OCI-M2 (cell line): ENCODE results near the gene ENSA.
"Not testable (repeated sequence)": the region's sequence is repeated elsewhere in the genome, so short reads cannot be mapped to it uniquely, and the experiment has no call there.

ENCODE experiments used
- DNase-seq: peaks from one replicate; lab custom pipeline; 2025; ENCODE audit not compliant: unreplicated experiment; lab: John Stamatoyannopoulos, UW

Gene ENSA

GRCh38 chr1:150581962-150582361 lies 47.5 kb downstream of the ENSA start:
- DNase-seq: not testable (repeated sequence)

DNA sequence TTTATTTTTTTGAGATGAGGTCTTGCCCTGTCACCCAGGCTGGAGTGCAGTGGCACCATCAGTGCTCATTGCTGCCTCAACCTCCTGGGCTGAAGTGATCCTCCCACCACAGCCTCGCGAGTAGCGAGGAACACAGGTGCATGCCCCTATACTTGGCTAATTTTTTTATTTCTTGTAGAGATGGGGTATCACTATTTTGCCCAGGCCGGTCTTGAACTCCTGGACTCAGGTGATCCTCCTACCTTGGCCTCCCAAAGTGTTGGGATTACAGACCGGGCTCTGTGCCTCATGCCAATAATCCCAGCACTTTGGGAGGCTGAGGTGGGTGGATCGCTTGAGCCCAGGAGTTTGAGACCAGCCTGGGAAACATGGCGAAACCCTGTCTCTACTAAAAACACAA lies 48.0 kb downstream of the ENSA start:
- DNase-seq: not testable (repeated sequence)

DNA sequence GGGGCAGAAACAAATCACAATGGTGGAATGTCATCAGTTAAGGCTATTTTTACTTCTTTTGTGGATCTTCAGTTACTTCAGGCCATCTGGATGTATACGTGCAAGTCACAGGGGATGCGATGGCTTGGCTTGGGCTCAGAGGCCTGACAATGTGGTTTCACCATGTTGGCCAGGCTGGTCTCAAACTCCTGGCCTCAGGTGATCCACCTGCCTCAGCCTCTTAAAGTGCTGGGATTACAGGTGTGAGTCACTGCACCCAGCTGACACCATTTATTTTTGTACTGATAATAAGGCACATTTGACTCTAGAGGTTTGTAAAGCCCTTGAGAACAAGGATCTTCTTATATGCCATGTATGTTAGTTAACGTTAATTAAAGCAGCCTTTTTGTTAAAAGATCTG lies 48.4 kb downstream of the ENSA start:
- DNase-seq: not testable (repeated sequence)

GRCh38 chr1:150579945-150580642 lies 49.3 kb downstream of the ENSA start:
- no peak for DNase-seq

- peak; percentile 42 for DNase-seq
Measured at GRCh38 chr1:150579110-150579944, 50.1 kb downstream of the ENSA start, which contains the start of gene MCL1. MCL1 (minus strand) TSS chr1:150579610; CDS start chr1:150579530, 80 bp downstream.

GRCh38 chr1:150578272-150579109 lies 50.9 kb downstream of the ENSA start:
- no peak for DNase-seq

DNA sequence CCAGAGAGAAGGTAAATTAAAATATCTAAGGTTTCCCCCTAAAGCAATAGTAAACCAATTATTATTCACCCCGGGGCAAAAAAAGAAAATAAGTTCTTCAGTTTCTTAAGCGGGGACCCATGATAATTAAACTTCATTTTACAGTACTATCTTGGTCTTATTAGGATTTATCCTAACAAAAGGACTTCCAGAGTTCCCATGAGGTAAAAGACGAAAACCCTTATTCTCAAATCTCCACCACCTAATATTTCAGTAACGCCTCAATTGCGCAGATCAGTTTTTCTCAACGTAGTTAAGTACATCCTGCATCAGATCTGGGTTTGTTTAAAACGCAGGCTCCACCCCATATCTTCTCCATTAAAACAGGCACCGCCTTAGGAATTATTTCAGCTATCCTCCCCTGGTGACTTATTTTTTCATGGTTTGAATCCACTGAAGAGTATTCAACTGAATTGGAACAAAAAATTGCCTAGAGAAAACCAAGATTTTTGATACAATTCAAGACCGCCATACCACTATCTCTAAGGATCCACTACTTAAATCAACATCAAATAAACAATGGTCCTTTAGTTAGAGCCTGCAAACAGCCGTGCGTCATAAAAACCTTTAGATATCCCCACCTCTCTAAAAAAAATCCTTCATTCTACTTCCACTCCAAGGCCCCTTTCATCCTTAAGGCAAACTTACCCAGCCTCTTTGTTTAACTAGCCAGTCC lies 51.7 kb downstream of the ENSA start:
- DNase-seq: no peak

DNA sequence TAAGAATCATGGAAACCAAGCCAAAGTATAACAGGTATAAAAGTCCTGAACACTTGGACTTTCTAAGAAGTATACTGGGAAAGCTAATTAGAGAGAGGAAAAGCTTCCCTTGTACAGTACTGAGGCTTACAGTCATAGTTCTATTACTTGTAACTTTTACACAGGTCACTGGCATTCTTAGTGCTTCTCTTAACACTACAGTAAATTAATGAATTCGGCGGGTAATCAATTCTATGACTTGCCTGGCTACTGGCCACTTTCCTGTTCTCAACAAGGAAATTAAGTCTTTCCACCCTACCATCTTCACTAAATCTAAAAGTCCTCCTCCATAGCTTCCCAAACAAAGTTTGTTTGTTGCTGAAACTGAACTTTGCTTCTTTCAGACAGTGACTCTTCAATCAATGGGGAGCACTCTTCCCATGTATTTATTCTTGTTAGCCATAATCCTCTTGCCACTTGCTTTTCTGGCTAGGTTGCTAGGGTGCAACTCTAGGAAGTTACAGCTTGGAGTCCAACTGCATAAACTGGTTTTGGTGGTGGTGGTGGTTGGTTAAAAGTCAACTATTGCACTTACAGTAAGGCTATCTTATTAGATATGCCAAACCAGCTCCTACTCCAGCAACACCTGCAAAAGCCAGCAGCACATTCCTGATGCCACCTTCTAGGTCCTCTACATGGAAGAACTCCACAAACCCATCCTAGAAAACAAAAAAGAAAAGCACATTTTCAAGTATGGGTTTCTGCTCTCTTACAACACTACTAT lies 52.4 kb downstream of the ENSA start:
- DNase-seq: no peak

GRCh38 chr1:150576367-150576711 lies 53.1 kb downstream of the ENSA start:
- DNase-seq: no peak

DNA sequence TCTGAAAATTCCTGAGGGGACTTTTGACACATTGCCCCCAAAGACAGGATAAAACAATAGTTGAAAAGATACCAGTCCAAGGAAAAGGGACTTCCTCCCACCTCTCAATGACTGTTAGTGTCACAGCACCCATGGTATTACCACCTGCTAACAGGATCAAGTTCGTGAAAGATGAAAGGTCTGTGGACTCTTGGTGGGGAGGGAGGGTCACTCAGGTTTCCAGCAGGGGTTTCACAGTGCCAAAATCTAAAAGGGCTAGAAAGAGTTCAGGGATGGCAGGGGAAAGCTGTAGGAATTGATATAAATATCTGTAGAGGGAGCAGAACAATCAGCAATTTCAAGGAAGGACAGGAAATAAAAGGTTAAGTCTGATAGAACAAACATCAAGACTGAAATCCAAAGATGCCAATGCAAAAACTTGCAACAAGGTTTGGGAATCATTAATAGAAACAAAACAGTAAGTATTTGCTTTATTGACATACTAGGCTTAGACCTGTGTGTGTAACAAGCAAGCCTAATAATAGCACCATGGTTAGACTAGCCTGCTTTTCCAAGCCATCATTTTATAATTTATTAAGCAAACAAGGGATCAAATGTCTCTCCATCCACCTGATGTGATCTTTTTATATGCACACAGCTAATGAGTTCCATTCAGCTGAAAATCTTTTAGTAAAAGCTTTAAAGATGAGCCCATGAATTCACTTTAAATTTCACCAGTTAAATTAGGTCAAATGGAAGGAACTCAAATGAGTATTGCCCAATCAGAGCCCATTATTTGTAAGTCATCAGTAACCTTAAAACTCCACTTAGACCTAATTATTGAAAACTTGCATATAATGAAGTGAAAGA lies 53.7 kb downstream of the ENSA start:
- DNase-seq: no peak

GRCh38 chr1:150575072-150575489 lies 54.3 kb downstream of the ENSA start:
- no peak for DNase-seq

DNA sequence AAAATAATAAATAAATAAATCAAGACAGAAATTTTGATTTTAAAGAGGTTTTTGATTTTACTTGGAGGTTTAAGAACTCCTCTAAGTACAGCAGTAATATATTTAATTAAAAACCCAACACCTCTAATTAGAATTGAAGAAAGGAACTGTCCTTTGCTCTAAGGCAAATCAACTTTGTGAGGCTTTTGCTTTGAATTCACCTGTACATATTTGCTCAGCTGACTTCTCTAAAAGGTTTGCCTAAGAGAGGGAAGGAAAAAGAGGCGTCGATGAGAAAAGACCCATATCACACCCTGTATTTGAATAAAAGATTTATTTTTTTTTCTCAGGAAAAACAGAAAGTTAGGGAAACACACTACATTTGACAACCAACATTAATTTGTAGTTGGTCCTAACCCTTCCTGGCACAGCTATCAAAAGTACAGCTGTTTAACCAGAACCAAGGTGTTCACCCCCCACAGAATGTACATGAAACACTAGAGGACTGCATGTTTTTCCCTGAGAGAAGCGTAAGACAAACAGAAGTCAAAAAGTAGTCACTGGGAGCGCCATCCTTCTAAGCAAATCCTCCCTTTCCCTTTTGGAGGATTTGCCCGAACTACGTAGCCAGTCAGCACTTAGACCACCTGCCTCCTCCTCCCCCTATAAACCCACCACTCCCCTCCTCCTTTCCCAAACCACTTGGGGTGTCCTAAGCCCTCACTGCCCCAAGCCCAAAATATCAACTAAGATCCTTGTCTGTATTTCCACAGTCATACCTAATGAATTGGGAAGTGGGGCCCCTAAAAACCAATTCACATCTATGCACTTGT lies 54.9 kb downstream of the ENSA start:
- DNase-seq: no peak

DNA sequence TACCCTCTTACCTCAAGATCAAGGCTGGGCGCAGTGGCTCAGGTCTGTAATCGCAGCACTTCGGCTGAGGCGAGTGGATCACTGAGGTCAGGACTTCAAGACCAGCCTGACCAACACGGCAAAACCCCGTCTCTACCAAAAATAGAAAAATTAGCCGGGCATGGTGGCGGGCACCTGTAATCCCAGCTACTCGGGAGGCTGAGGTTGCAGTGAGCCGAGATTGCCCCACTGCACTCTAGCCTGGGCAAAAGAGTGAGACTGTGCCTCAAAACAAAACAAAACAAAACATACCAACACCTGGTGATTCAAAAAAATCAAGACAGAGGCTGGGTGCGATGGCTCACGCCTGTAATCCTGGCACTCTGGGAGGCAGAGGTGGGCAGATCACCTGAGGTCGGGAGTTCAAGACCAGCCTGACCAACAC lies 55.8 kb downstream of the ENSA start:
- DNase-seq: not testable (repeated sequence)

GRCh38 chr1:150572918-150573647 lies 56.3 kb downstream of the ENSA start:
- no peak for DNase-seq
